HepG2 (cell line): Measurements from ENCODE around the gene C9orf85.

Experiments
- DMAP1 ChIP-seq: IDR thresholded peaks from 2 replicates; pipeline ENCODE4 v1.6.1; 2016
- FOXK2 ChIP-seq: fragments of 450-650 bp; IDR thresholded peaks from 2 replicates; pipeline ENCODE4 v1.6.1; 2016
- KAT8 ChIP-seq: IDR thresholded peaks from 2 replicates; pipeline ENCODE4 v1.6.1; 2016; ENCODE audit warnings: missing genetic modification reagents, missing compliant biosample characterization
- KDM5A ChIP-seq: fragments of 200-600 bp; sonication (generic); IDR thresholded peaks from 2 replicates; pipeline ENCODE4 v1.7.0; 2018; ENCODE audit warnings: antibody characterized with exemption, mild to moderate bottlenecking, low read length, borderline replicate concordance
- KLF9 ChIP-seq: IDR thresholded peaks from 2 replicates; pipeline ENCODE4 v1.6.1; 2016; ENCODE audit warnings: low read depth
- NBN ChIP-seq: fragments of 450-650 bp; conservative IDR thresholded peaks from 2 replicates; pipeline ENCODE4 v1.6.1; 2017
- RAD21 ChIP-seq: fragments of 450-650 bp; formaldehyde crosslinking; IDR thresholded peaks from 2 replicates; pipeline ENCODE4 v1.5.0; 2020; ENCODE audit warnings: mild to moderate bottlenecking
- TCF7L2 ChIP-seq: IDR thresholded peaks from 2 replicates; pipeline ENCODE4 v1.6.1; 2011; ENCODE audit warnings: mild to moderate bottlenecking, low read depth, low read length, moderate library complexity
- ZNF446 ChIP-seq: sonication (generic); formaldehyde crosslinking; IDR thresholded peaks from 2 replicates; pipeline ENCODE4 v1.5.0; 2020; ENCODE audit warnings: mild to moderate bottlenecking, missing genetic modification reagents
- ZNF841 ChIP-seq: sonication (generic); formaldehyde crosslinking; IDR thresholded peaks from 2 replicates; pipeline ENCODE4 v1.8.1; 2023; ENCODE audit warnings: missing genetic modification reagents, borderline replicate concordance
- TF ChIP-seq, protein P1 (sequence below): IDR thresholded peaks from 2 replicates; pipeline ENCODE4 v1.6.1; 2012; ENCODE audit warnings: inconsistent platforms
- TF ChIP-seq, protein P2 (sequence below): sonication (generic); formaldehyde crosslinking; IDR thresholded peaks from 2 replicates; pipeline ENCODE4 v1.5.0; 2020; ENCODE audit warnings: mild to moderate bottlenecking, missing genetic modification reagents, moderate library complexity

DNA sequence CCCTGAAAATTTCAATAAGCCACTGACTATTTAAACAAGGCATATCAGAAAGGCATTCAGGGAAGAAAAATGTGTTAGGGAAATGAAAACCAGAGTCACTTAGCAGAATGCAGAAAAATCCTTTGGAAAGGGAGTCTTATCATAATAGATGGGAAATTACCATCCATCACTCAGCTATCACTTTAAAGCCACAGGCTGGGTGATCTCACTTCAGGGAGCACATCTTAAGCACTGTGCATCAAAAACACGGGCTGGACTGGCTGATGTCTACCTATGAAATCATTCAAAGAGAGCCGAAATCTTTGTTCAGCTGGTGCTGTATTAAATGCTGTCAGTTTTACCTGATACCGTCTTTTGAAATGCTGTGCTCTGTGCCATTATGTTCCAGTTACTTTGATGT is 75.5 kb downstream of the C9orf85 start:
- TF ChIP-seq FOXK2 = no peak
- no peak for TF ChIP-seq KDM5A
- no peak for TF ChIP-seq KLF9 (CRISPR knock-in tag)
- no peak for TF ChIP-seq ZNF841 (CRISPR knock-in tag)
- TF ChIP-seq, protein P1, sequence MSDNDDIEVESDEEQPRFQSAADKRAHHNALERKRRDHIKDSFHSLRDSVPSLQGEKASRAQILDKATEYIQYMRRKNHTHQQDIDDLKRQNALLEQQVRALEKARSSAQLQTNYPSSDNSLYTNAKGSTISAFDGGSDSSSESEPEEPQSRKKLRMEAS = no peak
- TF ChIP-seq RAD21 (CRISPR knock-in tag) = no peak
- TF ChIP-seq TCF7L2 = no peak
- TF ChIP-seq KAT8 (CRISPR knock-in tag) = no peak
- TF ChIP-seq, protein P2, sequence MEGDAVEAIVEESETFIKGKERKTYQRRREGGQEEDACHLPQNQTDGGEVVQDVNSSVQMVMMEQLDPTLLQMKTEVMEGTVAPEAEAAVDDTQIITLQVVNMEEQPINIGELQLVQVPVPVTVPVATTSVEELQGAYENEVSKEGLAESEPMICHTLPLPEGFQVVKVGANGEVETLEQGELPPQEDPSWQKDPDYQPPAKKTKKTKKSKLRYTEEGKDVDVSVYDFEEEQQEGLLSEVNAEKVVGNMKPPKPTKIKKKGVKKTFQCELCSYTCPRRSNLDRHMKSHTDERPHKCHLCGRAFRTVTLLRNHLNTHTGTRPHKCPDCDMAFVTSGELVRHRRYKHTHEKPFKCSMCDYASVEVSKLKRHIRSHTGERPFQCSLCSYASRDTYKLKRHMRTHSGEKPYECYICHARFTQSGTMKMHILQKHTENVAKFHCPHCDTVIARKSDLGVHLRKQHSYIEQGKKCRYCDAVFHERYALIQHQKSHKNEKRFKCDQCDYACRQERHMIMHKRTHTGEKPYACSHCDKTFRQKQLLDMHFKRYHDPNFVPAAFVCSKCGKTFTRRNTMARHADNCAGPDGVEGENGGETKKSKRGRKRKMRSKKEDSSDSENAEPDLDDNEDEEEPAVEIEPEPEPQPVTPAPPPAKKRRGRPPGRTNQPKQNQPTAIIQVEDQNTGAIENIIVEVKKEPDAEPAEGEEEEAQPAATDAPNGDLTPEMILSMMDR (CRISPR knock-in tag) = no peak
- TF ChIP-seq DMAP1 (CRISPR knock-in tag) = no peak
- TF ChIP-seq ZNF446 (CRISPR knock-in tag) = no peak
- TF ChIP-seq NBN = no peak
